Activated naive CD4-positive, alpha-beta T cell treated with Interleukin-2 at 50 U/mL for 16 hours (primary cell): ENCODE results near the gene CTPS1.

Source experiments
- DNase-seq: peaks from one replicate; pipeline ENCODE4 v3.0.0-alpha.2; 2020

Gene CTPS1

GRCh38 chr1:40979241-40980067 is at the start of gene CTPS1:
TSS of gene CTPS1 (plus strand) at chr1:40979696. CDS start at chr1:40983291, 3,595 bp downstream.
- DNase-seq = peak; percentile 96

- no peak for DNase-seq
These were observed 49.1 kb upstream of the CTPS1 start for GRCh38 chr1:40930174-40930964.

GRCh38 chr1:40931601-40932000 is 47.9 kb upstream of the CTPS1 start:
- DNase-seq = no peak

- DNase-seq = no peak
These were observed 47.5 kb upstream of the CTPS1 start for GRCh38 chr1:40932006-40932405.

GRCh38 chr1:40936931-40937339 is 42.6 kb upstream of the CTPS1 start:
- no peak for DNase-seq

- DNase-seq = no peak
These were observed 41.1 kb upstream of the CTPS1 start for GRCh38 chr1:40938393-40938792.

GRCh38 chr1:40939320-40940059 is 40.0 kb upstream of the CTPS1 start:
- no peak for DNase-seq

GRCh38 chr1:40944326-40944725 is 35.2 kb upstream of the CTPS1 start:
- DNase-seq = no peak

GRCh38 chr1:40944841-40945430 is 34.6 kb upstream of the CTPS1 start:
- no peak for DNase-seq

GRCh38 chr1:40945491-40945973 is 34.0 kb upstream of the CTPS1 start:
- DNase-seq = no peak

GRCh38 chr1:40948741-40949443 is 30.6 kb upstream of the CTPS1 start:
- peak; percentile 57 for DNase-seq

GRCh38 chr1:40949563-40949962 is 29.9 kb upstream of the CTPS1 start:
- no peak for DNase-seq

GRCh38 chr1:40951943-40952743 is 27.4 kb upstream of the CTPS1 start:
- DNase-seq = peak; percentile 66

GRCh38 chr1:40952744-40953315 is 26.7 kb upstream of the CTPS1 start:
- no peak for DNase-seq

- no peak for DNase-seq
These were observed 24.9 kb upstream of the CTPS1 start for GRCh38 chr1:40954626-40955025.

GRCh38 chr1:40955266-40955665 is 24.2 kb upstream of the CTPS1 start:
- DNase-seq = no peak

- no peak for DNase-seq
These were observed 23.1 kb upstream of the CTPS1 start for GRCh38 chr1:40956407-40956806.

GRCh38 chr1:40958210-40958609 is 21.3 kb upstream of the CTPS1 start:
- DNase-seq = no peak

GRCh38 chr1:40965531-40965930 is 14.0 kb upstream of the CTPS1 start:
- DNase-seq = no peak

- DNase-seq = no peak
These were observed 13.1 kb upstream of the CTPS1 start for GRCh38 chr1:40966417-40966816.

- no peak for DNase-seq
These were observed 10.1 kb upstream of the CTPS1 start for GRCh38 chr1:40969445-40969844.
